K562 (cell line): ENCODE data around the gene COX6B1. TPM values are rescaled to one million over a fixed set of nuclear protein-coding genes. Genes with fewer than 3 reads are reported as not detected.

Source experiments
- CEBPG ChIP-seq, 3 experiments: fragments of 200-800 bp in 1 of 3; sonication (Bioruptor generic) in 1 of 3; sonication (generic) in 1 of 3; formaldehyde crosslinking in 1 of 3; IDR thresholded peaks in 2 of 3; conservative IDR thresholded peaks in 1 of 3; 2 replicates each; pipeline versions ENCODE4 v1.6.1 to v1.8.0; 2016 to 2022; ENCODE audit warnings: missing compliant biosample characterization in 2 of 3, missing genetic modification characterization in 2 of 3, mild to moderate bottlenecking in 1 of 3, missing genetic modification reagents in 1 of 3
- EGR1 ChIP-seq: fragments of 450-650 bp; conservative IDR thresholded peaks from 2 replicates; pipeline ENCODE4 v1.6.1; 2017; ENCODE audit warnings: mild to moderate bottlenecking
- EHMT2 ChIP-seq: fragments of 450-650 bp; IDR thresholded peaks from 2 replicates; pipeline ENCODE4 v1.6.1; 2018; ENCODE audit warnings: antibody characterized with exemption
- FUS ChIP-seq: fragments of 200-400 bp; formaldehyde crosslinking; optimal IDR thresholded peaks from 2 replicates; pipeline ENCODE3; 2017; ENCODE audit warnings: low read depth, low read length
- HNRNPK ChIP-seq: fragments of 200-400 bp; formaldehyde crosslinking; IDR thresholded peaks from one replicate; pipeline ENCODE4 v1.6.1; 2018; ENCODE audit warnings: mild to moderate bottlenecking, low read depth, low read length; ENCODE audit not compliant: poor library complexity, severe bottlenecking
- KLF16 ChIP-seq: IDR thresholded peaks from 2 replicates; pipeline ENCODE4 v1.6.1; 2016; ENCODE audit warnings: antibody characterized with exemption
- MYC ChIP-seq, 2 experiments: fragments of 250-450 bp in 1 of 2; sonication (Bioruptor Pico) in 1 of 2; IDR thresholded peaks; 2 replicates each; pipeline versions ENCODE4 v1.5.1 to v1.6.1; 2012 to 2021; ENCODE audit warnings: low read depth in 2 of 2, borderline replicate concordance in 1 of 2, improper control_type of control experiment in 1 of 2, low read length in 1 of 2, mild to moderate bottlenecking in 1 of 2, moderate library complexity in 1 of 2
- POLR2AphosphoS5 ChIP-seq: IDR thresholded peaks from 2 replicates; pipeline ENCODE4 v1.6.1; 2011; ENCODE audit warnings: mild to moderate bottlenecking, low read depth, low read length, moderate library complexity; ENCODE audit not compliant: control insufficient read depth, insufficient read depth
- TFE3 ChIP-seq: fragments of 450-650 bp; formaldehyde crosslinking; IDR thresholded peaks from 2 replicates; pipeline ENCODE4 v1.4.0; 2020; ENCODE audit warnings: mild to moderate bottlenecking, mixed read lengths
- ZBTB2 ChIP-seq: fragments of 450-650 bp; IDR thresholded peaks from 2 replicates; pipeline ENCODE4 v1.6.1; 2016; ENCODE audit warnings: antibody characterized with exemption
- ZC3H4 ChIP-seq: sonication (generic); formaldehyde crosslinking; IDR thresholded peaks from 2 replicates; pipeline ENCODE4 v1.9.0; 2021; ENCODE audit warnings: missing genetic modification reagents, borderline replicate concordance
- ZKSCAN1 ChIP-seq: fragments of 150-350 bp; IDR thresholded peaks from 2 replicates; pipeline ENCODE4 v1.6.1; 2016; ENCODE audit warnings: low read depth, low read length
- ZNF347 ChIP-seq: fragments of 450-650 bp; formaldehyde crosslinking; IDR thresholded peaks from 2 replicates; pipeline ENCODE4 v1.4.0; 2020; ENCODE audit warnings: low read depth, mild to moderate bottlenecking, moderate library complexity
- ZNF512 ChIP-seq: IDR thresholded peaks from 2 replicates; pipeline ENCODE4 v1.6.1; 2016; ENCODE audit warnings: missing genetic modification characterization, missing compliant biosample characterization
- ZNF655 ChIP-seq: fragments of 250-450 bp; sonication (Bioruptor Pico); IDR thresholded peaks from 2 replicates; pipeline ENCODE4 v1.5.0; 2021
- ZNF778 ChIP-seq: fragments of 450-650 bp; formaldehyde crosslinking; IDR thresholded peaks from 2 replicates; pipeline ENCODE4 v1.4.0; 2020; ENCODE audit warnings: mild to moderate bottlenecking, moderate library complexity
- polyA plus RNA-seq, 8 experiments: library from polyadenylated mRNA; depleted of rRNA in 4 of 8; stranded (reverse) in 5 of 8; unstranded in 3 of 8; fragments of >200 nt; fragmentation: Nextera tagmentation in 2 of 8; fragmentation: Illumina TruSeq in 1 of 8; extraction: Ambion mirVana in 2 of 8; extraction: Trizol in 1 of 8; gene quantifications; 2 replicates each; pipeline versions ENCODE4 v1.2.1 to v1.2.3, GENCODE V29; 2011 to 2014; ENCODE audit warnings: inconsistent platforms in 1 of 8, missing spikeins in 1 of 8
- total RNA-seq, 7 experiments: library from RNA; depleted of rRNA in 6 of 7; stranded (reverse); fragments of >200 nt in 6 of 7; fragmentation: Illumina TruSeq in 2 of 7; extraction: Trizol in 2 of 7; gene quantifications; 2 replicates each; pipeline versions ENCODE4 v1.2.1 to v1.2.3, GENCODE V29; 2011 to 2021; ENCODE audit warnings: low replicate concordance in 1 of 7
- TF ChIP-seq, protein P1 (sequence below): sonication (generic); formaldehyde crosslinking; IDR thresholded peaks from 2 replicates; pipeline ENCODE4 v1.8.0; 2022; ENCODE audit warnings: mild to moderate bottlenecking, missing genetic modification reagents
- TF ChIP-seq, protein P2 (sequence below): fragments of 450-650 bp; IDR thresholded peaks from 2 replicates; pipeline ENCODE4 v1.6.1; 2014; ENCODE audit warnings: low read depth, mild to moderate bottlenecking, moderate library complexity, borderline replicate concordance

Gene COX6B1
- total and polyA plus RNA-seq, 9 of the 15 experiments (the other 6 are each of a cell fraction or from before 2014, with no cell fraction given), result 777 to 2,393 (median 1,219) TPM

GRCh38 chr19:35612559-35613321, 35.4 kb upstream of the COX6B1 start, which contains the start of gene HAUS5 (continued):
- TF ChIP-seq ZC3H4 (CRISPR knock-in tag) (no peak), EHMT2 (no peak), ZNF347 (CRISPR knock-in tag) (no peak), ZNF655 (CRISPR knock-in tag) (no peak), ZNF512 (tag) (no peak), TFE3 (CRISPR knock-in tag) (peak; percentile 34), MYC (IDR thresholded peaks at IDR 0.05; ENCODE audit: low read depth, low read length) (peak; percentile 78), MYC (CRISPR knock-in tag; IDR thresholded peaks at IDR 0.05; ENCODE audit: borderline replicate concordance, low read depth) (peak; percentile 58; the same call in 1 of the 2 replicates), POLR2AphosphoS5 (peak; percentile 78), FUS (no peak), ZKSCAN1 (peak; percentile 75; the same call in 1 of the 2 replicates), ZNF778 (no peak), EGR1 (0 out of 2 replicates have a peak, but pooled peaks have one; percentile 19), KLF16 (no peak), HNRNPK (no peak), ZBTB2 (no peak), CEBPG (CRISPR knock-in tag; IDR thresholded peaks at IDR 0.05) (peak; percentile 32; the same call in 1 of the 2 replicates), CEBPG (tag; conservative IDR thresholded peaks at IDR 0.05 in 1 of 2, IDR thresholded peaks at IDR 0.05 in 1 of 2) (no peak)
- TF ChIP-seq, protein P1, sequence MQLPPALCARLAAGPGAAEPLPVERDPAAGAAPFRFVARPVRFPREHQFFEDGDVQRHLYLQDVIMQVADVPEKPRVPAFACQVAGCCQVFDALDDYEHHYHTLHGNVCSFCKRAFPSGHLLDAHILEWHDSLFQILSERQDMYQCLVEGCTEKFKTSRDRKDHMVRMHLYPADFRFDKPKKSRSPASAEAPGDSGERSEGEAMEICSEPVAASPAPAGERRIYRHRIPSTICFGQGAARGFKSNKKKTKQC (CRISPR knock-in tag), result no peak
- TF ChIP-seq, protein P2, sequence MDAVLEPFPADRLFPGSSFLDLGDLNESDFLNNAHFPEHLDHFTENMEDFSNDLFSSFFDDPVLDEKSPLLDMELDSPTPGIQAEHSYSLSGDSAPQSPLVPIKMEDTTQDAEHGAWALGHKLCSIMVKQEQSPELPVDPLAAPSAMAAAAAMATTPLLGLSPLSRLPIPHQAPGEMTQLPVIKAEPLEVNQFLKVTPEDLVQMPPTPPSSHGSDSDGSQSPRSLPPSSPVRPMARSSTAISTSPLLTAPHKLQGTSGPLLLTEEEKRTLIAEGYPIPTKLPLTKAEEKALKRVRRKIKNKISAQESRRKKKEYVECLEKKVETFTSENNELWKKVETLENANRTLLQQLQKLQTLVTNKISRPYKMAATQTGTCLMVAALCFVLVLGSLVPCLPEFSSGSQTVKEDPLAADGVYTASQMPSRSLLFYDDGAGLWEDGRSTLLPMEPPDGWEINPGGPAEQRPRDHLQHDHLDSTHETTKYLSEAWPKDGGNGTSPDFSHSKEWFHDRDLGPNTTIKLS, result no peak
